ENCODE data around the gene STRN4. TPM values are rescaled to one million over a fixed set of nuclear protein-coding genes. Genes with fewer than 3 reads are reported as not detected.

Gene STRN4
- total and polyA plus RNA-seq, 2 donors (not counting 3 experiments of a cell fraction or from before 2014, with no cell fraction given): 116 to 144 TPM

- BruUV-seq (replicated peaks): no TSS peak
Observed at GRCh38 chr19:46687438-46688145, 58.7 kb downstream of the STRN4 start.

More at GRCh38 chr19:46687438-46688145, 58.7 kb downstream of the STRN4 start:
- TF ChIP-seq POLR2A (IDR thresholded peaks at IDR 0.05; ENCODE audit: low read depth, low read length) (no peak), JUN (IDR thresholded peaks at IDR 0.05; ENCODE audit: borderline replicate concordance, insufficient read depth, insufficient read length, low read depth) (no peak), EZH2 (IDR thresholded peaks at IDR 0.05; ENCODE audit: borderline replicate concordance, low read depth, low read length, severe bottlenecking) (no peak), POLR2AphosphoS5 (IDR thresholded peaks at IDR 0.05; ENCODE audit: insufficient read depth, low read depth, low read length) (no peak), MAX (IDR thresholded peaks at IDR 0.05; ENCODE audit: insufficient read depth, insufficient read length) (no peak), CTCF (IDR thresholded peaks at IDR 0.05; ENCODE audit: extremely low read depth in 1 of 2, insufficient read depth in 1 of 2, low read depth in 1 of 2, low read length in 2 of 2) (no peak), FOS (IDR thresholded peaks at IDR 0.05; ENCODE audit: borderline replicate concordance, insufficient read depth, low read length) (no peak), MYC (IDR thresholded peaks at IDR 0.05; ENCODE audit: low read depth, low read length) (no peak), GATA2 (IDR thresholded peaks at IDR 0.05; ENCODE audit: insufficient read depth, insufficient read length, low read depth, low read length) (no peak)
- Histone ChIP-seq H3K4me2 (ENCODE audit: insufficient read depth, low read length) (no peak overlapping the region), H3K27me3 (ENCODE audit: control insufficient read depth in 2 of 2, insufficient read depth in 2 of 2, low read length in 2 of 2) (no peaks in the 10 kb centered on the region), H3K4me3 (replicated peaks in 1 of 3; ENCODE audit: insufficient read depth in 1 of 3, low read depth in 1 of 3, low read length in 3 of 3) (no peak overlapping the region), H3K36me3 (ENCODE audit: control insufficient read depth in 2 of 2, extremely low read depth in 1 of 2, insufficient read depth in 2 of 2, low read length in 2 of 2) (peaks cover 24 to 60% of the 10 kb centered on the region in 2 experiments), H2AFZ (ENCODE audit: low read depth, low read length) (no peak overlapping the region), H4K20me1 (replicated peaks; ENCODE audit: control insufficient read depth, extremely low read depth, insufficient read depth, low read length) (no peaks in the 10 kb centered on the region), H3K79me2 (ENCODE audit: control insufficient read depth, insufficient read depth, low read length) (no peaks in the 10 kb centered on the region), H3K9me1 (replicated peaks; ENCODE audit: control insufficient read depth, extremely low read depth, insufficient read depth, low read length) (no peaks in the 10 kb centered on the region), H3K9ac (replicated peaks; ENCODE audit: extremely low read depth, insufficient read depth, low read length) (no peak overlapping the region), H3K27ac (ENCODE audit: insufficient read depth, low read depth, low read length) (no peak overlapping the region), H3K4me1 (ENCODE audit: control insufficient read depth, extremely low read depth, insufficient read depth, low read length) (no peaks in the 10 kb centered on the region), H3K9me3 (replicated peaks; ENCODE audit: control insufficient read depth, insufficient read depth, low read length) (no peaks in the 10 kb centered on the region)
- ChIA-PET POLR2A (interaction anchor here (0.6 to 0.7 kb wide), 2 partner anchors 18 to 31 kb away, joined by 3 to 4 read pairs; no protein-coding TSS in a partner anchor), CTCF (interaction anchor here (1.0 to 1.3 kb wide), 3 partner anchors 13 to 71 kb away, joined by 3 to 4 read pairs (median 3); no protein-coding TSS in a partner anchor)
- FAIRE-seq (peak; percentile 55), DNase-seq (ENCODE audit: low read depth, low spot score) (no peak)
- dilution Hi-C loops (cut with MboI; ENCODE audit: extremely low pct_ligation_motif_present, low sequenced_read_pairs): no loop called here
- intact Hi-C loops (cut with micrococcal nuclease): no loop called here
